ENCODE results near the gene LMLN. TPM values are rescaled to one million over a fixed set of nuclear protein-coding genes. Genes with fewer than 3 reads are reported as not detected.

The LMLN gene
- total and polyA plus RNA-seq, 2 donors (not counting 1 experiment from before 2014, with no cell fraction given) = 6.6 to 7.1 TPM

GRCh38 chr3:198065897-198066296 is 105.9 kb downstream of the LMLN start:
- no peak overlapping the region for H3K4me2 ChIP-seq (ENCODE audit: extremely low read depth, insufficient read depth, low read length)
- no peak overlapping the region for H3K4me3 ChIP-seq (replicated peaks in 1 of 4; ENCODE audit: control extremely low read depth in 1 of 4, insufficient read depth in 1 of 4, low read depth in 3 of 4, low read length in 4 of 4)
- no peaks in the 10 kb centered on the region for H3K4me1 ChIP-seq (ENCODE audit: control insufficient read depth, extremely low read depth, insufficient read depth, low read length)
- no peak overlapping the region for H3K27ac ChIP-seq (ENCODE audit: insufficient read depth, low read length)
- no peak overlapping the region for H3K9ac ChIP-seq (ENCODE audit: insufficient read depth, low read length)
- no peaks in the 10 kb centered on the region for H3K9me3 ChIP-seq (ENCODE audit: control insufficient read depth, insufficient read depth, low read depth, low read length)
- H3K27me3 ChIP-seq (ENCODE audit: control insufficient read depth, insufficient read depth, low read length) = peaks cover 7% of the 10 kb centered on the region
- DNase-seq (ENCODE audit: low read depth in 2 of 2) = no peak
- H4K20me1 ChIP-seq (ENCODE audit: control insufficient read depth, extremely low read depth, insufficient read depth, low read length) = no peaks in the 10 kb centered on the region
- no peak overlapping the region for H2AFZ ChIP-seq (ENCODE audit: low read length)
- no peaks in the 10 kb centered on the region for H3K79me2 ChIP-seq (ENCODE audit: control insufficient read depth, insufficient read depth, low read length)
- no peak for TF ChIP-seq EZH2 (IDR thresholded peaks at IDR 0.05; ENCODE audit: low read length, missing control alignments)
- TF ChIP-seq CTCF (conservative IDR thresholded peaks at IDR 0.05 in 1 of 2, IDR thresholded peaks at IDR 0.05 in 1 of 2; ENCODE audit: low read depth in 1 of 2, low read length in 2 of 2) = no peak
- no peaks in the 10 kb centered on the region for H3K36me3 ChIP-seq (ENCODE audit: control insufficient read depth, insufficient read depth, low read length)

GRCh38 chr3:198067416-198067815 is 107.4 kb downstream of the LMLN start:
- Histone ChIP-seq H3K4me1 (ENCODE audit: control insufficient read depth, extremely low read depth, insufficient read depth, low read length) (no peaks in the 10 kb centered on the region), H3K27me3 (ENCODE audit: control insufficient read depth, insufficient read depth, low read length) (peaks cover 5% of the 10 kb centered on the region), H3K9ac (ENCODE audit: insufficient read depth, low read length) (no peak overlapping the region), H2AFZ (ENCODE audit: low read length) (no peak overlapping the region), H3K9me3 (ENCODE audit: control insufficient read depth, insufficient read depth, low read depth, low read length) (no peaks in the 10 kb centered on the region), H4K20me1 (ENCODE audit: control insufficient read depth, extremely low read depth, insufficient read depth, low read length) (no peaks in the 10 kb centered on the region), H3K27ac (ENCODE audit: insufficient read depth, low read length) (no peak overlapping the region), H3K79me2 (ENCODE audit: control insufficient read depth, insufficient read depth, low read length) (no peaks in the 10 kb centered on the region), H3K36me3 (ENCODE audit: control insufficient read depth, insufficient read depth, low read length) (no peaks in the 10 kb centered on the region), H3K4me2 (ENCODE audit: extremely low read depth, insufficient read depth, low read length) (no peak overlapping the region), H3K4me3 (replicated peaks in 1 of 4; ENCODE audit: control extremely low read depth in 1 of 4, insufficient read depth in 1 of 4, low read depth in 3 of 4, low read length in 4 of 4) (no peak overlapping the region)
- no peak for DNase-seq (ENCODE audit: low read depth in 2 of 2)
- no peak for TF ChIP-seq EZH2 (IDR thresholded peaks at IDR 0.05; ENCODE audit: low read length, missing control alignments)
- TF ChIP-seq CTCF (conservative IDR thresholded peaks at IDR 0.05 in 1 of 2, IDR thresholded peaks at IDR 0.05 in 1 of 2; ENCODE audit: low read depth in 1 of 2, low read length in 2 of 2) = no peak

DNA sequence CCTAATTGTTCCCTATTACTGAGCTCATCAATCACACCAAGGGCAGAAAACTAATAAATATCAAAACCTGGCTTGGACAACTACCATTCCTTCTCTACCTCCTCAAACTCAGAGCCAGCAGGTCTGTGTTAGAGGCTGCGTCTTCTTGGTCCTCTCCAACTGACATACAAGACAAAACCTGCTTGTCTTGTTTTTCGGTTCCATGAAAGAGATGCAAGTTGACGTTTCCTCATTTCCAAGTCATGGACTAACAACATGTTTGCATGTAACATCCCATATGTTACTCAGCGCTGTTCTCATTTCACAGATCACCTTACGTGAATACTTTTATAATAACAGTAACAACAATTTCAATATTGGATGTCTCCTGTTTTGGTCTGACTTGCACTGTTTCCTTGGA is 110.9 kb downstream of the LMLN start:
- no peaks in the 10 kb centered on the region for H4K20me1 ChIP-seq (ENCODE audit: control insufficient read depth, extremely low read depth, insufficient read depth, low read length)
- H3K4me2 ChIP-seq (ENCODE audit: extremely low read depth, insufficient read depth, low read length) = no peak overlapping the region
- no peak overlapping the region for H3K27ac ChIP-seq (ENCODE audit: insufficient read depth, low read length)
- TF ChIP-seq CTCF (conservative IDR thresholded peaks at IDR 0.05 in 1 of 2, IDR thresholded peaks at IDR 0.05 in 1 of 2; ENCODE audit: low read depth in 1 of 2, low read length in 2 of 2) (no peak), EZH2 (IDR thresholded peaks at IDR 0.05; ENCODE audit: low read length, missing control alignments) (no peak)
- no peaks in the 10 kb centered on the region for H3K9me3 ChIP-seq (ENCODE audit: control insufficient read depth, insufficient read depth, low read depth, low read length)
- no peaks in the 10 kb centered on the region for H3K79me2 ChIP-seq (ENCODE audit: control insufficient read depth, insufficient read depth, low read length)
- peaks cover 5% of the 10 kb centered on the region for H3K27me3 ChIP-seq (ENCODE audit: control insufficient read depth, insufficient read depth, low read length)
- no peak overlapping the region for H3K4me3 ChIP-seq (replicated peaks in 1 of 4; ENCODE audit: control extremely low read depth in 1 of 4, insufficient read depth in 1 of 4, low read depth in 3 of 4, low read length in 4 of 4)
- DNase-seq (ENCODE audit: low read depth in 2 of 2) = no peak
- no peaks in the 10 kb centered on the region for H3K36me3 ChIP-seq (ENCODE audit: control insufficient read depth, insufficient read depth, low read length)
- no peak overlapping the region for H2AFZ ChIP-seq (ENCODE audit: low read length)
- no peaks in the 10 kb centered on the region for H3K4me1 ChIP-seq (ENCODE audit: control insufficient read depth, extremely low read depth, insufficient read depth, low read length)
- H3K9ac ChIP-seq (ENCODE audit: insufficient read depth, low read length) = no peak overlapping the region

Data from fibroblast of lung (primary cell).